MM.1S (cell line): Measurements from ENCODE around the gene KCNA5.

ENCODE experiments used
- DNase-seq: peaks from one replicate; pipeline ENCODE4 v3.0.0-alpha.2; 2015
- H2AFZ ChIP-seq: fragments of 300-600 bp; sonication (generic); 2 replicates; pipeline ENCODE4 v1.6.0; 2016; ENCODE audit warnings: antibody characterized with exemption, low read length
- H3F3A ChIP-seq: fragments of 300-600 bp; sonication (generic); 2 replicates; pipeline ENCODE4 v1.6.1; 2016; ENCODE audit warnings: mild to moderate bottlenecking, antibody characterized with exemption, low read length, moderate library complexity, mixed read lengths; ENCODE audit not compliant: insufficient read depth
- H3K27ac ChIP-seq: fragments of 300-600 bp; sonication (generic); 2 replicates; pipeline ENCODE4 v1.5.1; 2016; ENCODE audit warnings: mild to moderate bottlenecking, low read length
- H3K27me3 ChIP-seq: fragments of 300-600 bp; sonication (generic); replicated peaks from 2 replicates; pipeline ENCODE4 v1.6.0; 2016; ENCODE audit warnings: low read length; ENCODE audit not compliant: insufficient read depth
- H3K36me3 ChIP-seq: fragments of 300-600 bp; sonication (generic); replicated peaks from 2 replicates; pipeline ENCODE4 v1.6.1; 2016; ENCODE audit warnings: mild to moderate bottlenecking, low read length, mixed read lengths; ENCODE audit not compliant: insufficient read depth
- H3K4me1 ChIP-seq: fragments of 300-600 bp; sonication (generic); 2 replicates; pipeline ENCODE4 v1.6.1; 2016; ENCODE audit warnings: low read length, mixed read lengths
- H3K4me2 ChIP-seq: fragments of 300-600 bp; sonication (generic); 2 replicates; pipeline ENCODE4 v1.6.0; 2016; ENCODE audit warnings: low read depth, low read length
- H3K4me3 ChIP-seq: fragments of 300-600 bp; sonication (generic); 2 replicates; pipeline ENCODE4 v1.5.1; 2016; ENCODE audit warnings: low read length, mixed read lengths
- H3K79me2 ChIP-seq: fragments of 300-600 bp; sonication (generic); 2 replicates; pipeline ENCODE4 v1.6.1; 2016; ENCODE audit warnings: mixed run types, low read length, mixed read lengths
- H3K9ac ChIP-seq: fragments of 300-600 bp; sonication (generic); 2 replicates; pipeline ENCODE4 v1.6.1; 2016; ENCODE audit warnings: low read length, mixed read lengths
- H3K9me2 ChIP-seq: fragments of 300-600 bp; sonication (generic); replicated peaks from 2 replicates; pipeline ENCODE4 v1.6.1; 2016; ENCODE audit warnings: mild to moderate bottlenecking, low read length, mixed read lengths; ENCODE audit not compliant: insufficient read depth
- H3K9me3 ChIP-seq: fragments of 300-600 bp; sonication (generic); replicated peaks from 2 replicates; pipeline ENCODE4 v1.6.1; 2016; ENCODE audit warnings: mild to moderate bottlenecking, low read length, mixed read lengths; ENCODE audit not compliant: insufficient read depth
- H4K20me1 ChIP-seq: fragments of 300-600 bp; sonication (generic); 2 replicates; pipeline ENCODE4 v1.6.1; 2016; ENCODE audit warnings: mild to moderate bottlenecking, low read length, moderate library complexity, mixed read lengths; ENCODE audit not compliant: insufficient read depth
- EZH2 ChIP-seq: fragments of 300-600 bp; sonication (generic); optimal IDR thresholded peaks from 2 replicates; pipeline ENCODE3; 2017; ENCODE audit warnings: low read depth, mild to moderate bottlenecking, antibody characterized with exemption, low read length, mixed read lengths
- EZH2phosphoT487 ChIP-seq: fragments of 300-600 bp; sonication (generic); IDR thresholded peaks from 2 replicates; pipeline ENCODE4 v1.6.1; 2018; ENCODE audit warnings: antibody characterized with exemption, low read length
- TF ChIP-seq, protein P1 (sequence below): fragments of 300-600 bp; sonication (generic); IDR thresholded peaks from 2 replicates; pipeline ENCODE4 v1.5.1; 2016; ENCODE audit warnings: antibody characterized with exemption, low read length, mixed read lengths

Gene KCNA5

DNA sequence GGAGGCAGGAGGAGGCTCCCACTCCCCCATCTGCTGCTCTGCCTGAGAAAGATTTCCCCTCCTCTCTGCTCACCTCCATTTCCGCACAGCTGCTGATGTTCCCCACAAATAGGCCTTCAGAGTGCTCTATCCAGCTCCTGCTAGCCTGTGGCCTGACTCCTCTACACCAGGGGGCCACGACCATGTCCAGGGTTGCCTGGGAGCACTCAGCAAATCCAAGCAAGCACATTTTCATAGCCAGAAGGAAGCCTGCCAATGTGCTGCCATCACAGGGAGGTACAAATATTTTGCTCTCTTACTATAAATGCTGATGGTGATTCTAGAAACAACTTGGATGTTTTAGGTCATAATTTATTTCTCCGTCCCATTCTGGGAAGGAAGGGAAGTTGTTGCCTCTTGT, 17.3 kb downstream of the KCNA5 start:
- Histone ChIP-seq H2AFZ (no peak overlapping the region), H3K9me2 (no peaks in the 10 kb centered on the region), H3K79me2 (no peaks in the 10 kb centered on the region), H3K4me1 (peaks cover 17% of the 10 kb centered on the region), H3K36me3 (no peaks in the 10 kb centered on the region), H3K9me3 (no peaks in the 10 kb centered on the region), H3K4me2 (no peak overlapping the region), H4K20me1 (no peaks in the 10 kb centered on the region), H3K9ac (no peak overlapping the region), H3K27ac (no peak overlapping the region), H3F3A (0 out of 2 replicates have a peak, but pooled peaks cover 4% of the 10 kb centered on the region), H3K27me3 (no peaks in the 10 kb centered on the region), H3K4me3 (no peak overlapping the region)
- no peak for DNase-seq
- no peak for TF ChIP-seq EZH2
- TF ChIP-seq, protein P1, sequence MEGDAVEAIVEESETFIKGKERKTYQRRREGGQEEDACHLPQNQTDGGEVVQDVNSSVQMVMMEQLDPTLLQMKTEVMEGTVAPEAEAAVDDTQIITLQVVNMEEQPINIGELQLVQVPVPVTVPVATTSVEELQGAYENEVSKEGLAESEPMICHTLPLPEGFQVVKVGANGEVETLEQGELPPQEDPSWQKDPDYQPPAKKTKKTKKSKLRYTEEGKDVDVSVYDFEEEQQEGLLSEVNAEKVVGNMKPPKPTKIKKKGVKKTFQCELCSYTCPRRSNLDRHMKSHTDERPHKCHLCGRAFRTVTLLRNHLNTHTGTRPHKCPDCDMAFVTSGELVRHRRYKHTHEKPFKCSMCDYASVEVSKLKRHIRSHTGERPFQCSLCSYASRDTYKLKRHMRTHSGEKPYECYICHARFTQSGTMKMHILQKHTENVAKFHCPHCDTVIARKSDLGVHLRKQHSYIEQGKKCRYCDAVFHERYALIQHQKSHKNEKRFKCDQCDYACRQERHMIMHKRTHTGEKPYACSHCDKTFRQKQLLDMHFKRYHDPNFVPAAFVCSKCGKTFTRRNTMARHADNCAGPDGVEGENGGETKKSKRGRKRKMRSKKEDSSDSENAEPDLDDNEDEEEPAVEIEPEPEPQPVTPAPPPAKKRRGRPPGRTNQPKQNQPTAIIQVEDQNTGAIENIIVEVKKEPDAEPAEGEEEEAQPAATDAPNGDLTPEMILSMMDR, result no peak
- no peak for TF ChIP-seq EZH2phosphoT487

DNA sequence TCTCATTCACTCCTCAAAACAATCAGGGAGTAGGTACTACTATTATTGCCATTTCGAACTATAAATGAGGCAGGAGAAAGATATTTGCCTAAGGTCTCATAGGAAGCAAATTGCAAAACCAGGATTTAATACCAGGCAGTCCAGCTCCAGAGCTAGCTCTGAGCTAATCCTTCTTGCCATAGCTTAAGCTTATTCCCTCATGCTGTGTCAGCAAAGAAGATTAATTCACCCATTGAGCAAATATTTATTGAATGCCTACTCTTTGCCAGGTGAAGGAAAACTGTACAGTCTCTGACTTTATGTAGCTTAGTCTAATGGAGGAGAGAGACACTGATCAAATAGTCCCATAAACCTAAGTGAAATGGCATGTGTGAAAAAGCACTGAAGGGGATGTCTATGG, 19.5 kb downstream of the KCNA5 start:
- Histone ChIP-seq H3K79me2 (no peaks in the 10 kb centered on the region), H3F3A (0 out of 2 replicates have a peak, but pooled peaks cover 4% of the 10 kb centered on the region), H3K36me3 (no peaks in the 10 kb centered on the region), H3K9me2 (no peaks in the 10 kb centered on the region), H2AFZ (no peak overlapping the region), H3K9me3 (no peaks in the 10 kb centered on the region), H3K27ac (no peak overlapping the region), H3K9ac (no peak overlapping the region), H4K20me1 (no peaks in the 10 kb centered on the region), H3K4me2 (no peak overlapping the region), H3K4me3 (no peak overlapping the region), H3K27me3 (no peaks in the 10 kb centered on the region), H3K4me1 (peaks cover 17% of the 10 kb centered on the region)
- TF ChIP-seq EZH2 (no peak), EZH2phosphoT487 (no peak)
- TF ChIP-seq, protein P1, result no peak
- no peak for DNase-seq

DNA sequence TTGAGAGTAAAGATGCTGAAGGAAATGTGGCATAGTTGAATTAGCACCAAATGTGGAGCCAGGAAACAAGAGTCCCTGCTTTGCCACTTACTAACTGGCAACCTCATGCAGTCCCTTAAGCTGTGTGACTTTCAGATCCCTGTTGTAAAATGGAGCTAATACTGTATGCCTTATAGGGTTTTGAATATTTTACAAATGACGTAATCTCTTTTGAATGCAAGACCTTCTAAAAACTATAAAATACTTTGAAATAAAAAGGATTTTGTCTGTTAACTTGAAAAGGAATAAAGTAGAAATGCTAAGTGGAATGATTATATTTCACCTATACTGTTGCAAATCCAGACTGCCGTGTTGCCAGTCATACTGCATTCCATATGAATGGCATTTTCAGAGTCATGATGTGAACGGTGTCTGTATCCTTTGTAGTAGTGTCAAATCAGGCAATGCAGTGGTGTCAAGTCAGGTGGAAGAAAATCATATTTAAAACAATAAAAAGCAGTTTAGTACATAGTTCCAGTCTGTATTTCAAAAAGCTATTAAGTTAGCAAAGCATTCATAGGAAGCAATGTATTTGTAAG, 21.3 kb downstream of the KCNA5 start:
- Histone ChIP-seq H3K9ac (no peak overlapping the region), H2AFZ (no peak overlapping the region), H3K27me3 (no peaks in the 10 kb centered on the region), H3F3A (no peaks in the 10 kb centered on the region), H3K4me1 (peaks cover 3% of the 10 kb centered on the region), H3K79me2 (no peaks in the 10 kb centered on the region), H3K9me3 (no peaks in the 10 kb centered on the region), H3K36me3 (no peaks in the 10 kb centered on the region), H3K4me3 (no peak overlapping the region), H3K4me2 (no peak overlapping the region), H3K9me2 (no peaks in the 10 kb centered on the region), H3K27ac (no peak overlapping the region), H4K20me1 (no peaks in the 10 kb centered on the region)
- TF ChIP-seq EZH2phosphoT487 (no peak), EZH2 (no peak)
- TF ChIP-seq, protein P1, result no peak
- no peak for DNase-seq
